ENCODE measurements around the gene GJD4.

DNA sequence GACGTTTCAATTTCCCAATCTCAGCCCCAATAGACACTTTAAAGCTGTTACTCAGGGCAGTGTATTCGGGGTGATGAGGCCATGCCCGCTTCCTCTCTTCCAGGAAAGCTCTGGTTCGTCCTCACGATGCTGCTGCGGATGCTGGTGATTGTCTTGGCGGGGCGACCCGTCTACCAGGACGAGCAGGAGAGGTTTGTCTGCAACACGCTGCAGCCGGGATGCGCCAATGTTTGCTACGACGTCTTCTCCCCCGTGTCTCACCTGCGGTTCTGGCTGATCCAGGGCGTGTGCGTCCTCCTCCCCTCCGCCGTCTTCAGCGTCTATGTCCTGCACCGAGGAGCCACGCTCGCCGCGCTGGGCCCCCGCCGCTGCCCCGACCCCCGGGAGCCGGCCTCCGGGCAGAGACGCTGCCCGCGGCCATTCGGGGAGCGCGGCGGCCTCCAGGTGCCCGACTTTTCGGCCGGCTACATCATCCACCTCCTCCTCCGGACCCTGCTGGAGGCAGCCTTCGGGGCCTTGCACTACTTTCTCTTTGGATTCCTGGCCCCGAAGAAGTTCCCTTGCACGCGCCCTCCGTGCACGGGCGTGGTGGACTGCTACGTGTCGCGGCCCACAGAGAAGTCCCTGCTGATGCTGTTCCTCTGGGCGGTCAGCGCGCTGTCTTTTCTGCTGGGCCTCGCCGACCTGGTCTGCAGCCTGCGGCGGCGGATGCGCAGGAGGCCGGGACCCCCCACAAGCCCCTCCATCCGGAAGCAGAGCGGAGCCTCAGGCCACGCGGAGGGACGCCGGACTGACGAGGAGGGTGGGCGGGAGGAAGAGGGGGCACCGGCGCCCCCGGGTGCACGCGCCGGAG is 2.6 kb downstream of the GJD4 start:
- TF ChIP-seq, protein P1, sequence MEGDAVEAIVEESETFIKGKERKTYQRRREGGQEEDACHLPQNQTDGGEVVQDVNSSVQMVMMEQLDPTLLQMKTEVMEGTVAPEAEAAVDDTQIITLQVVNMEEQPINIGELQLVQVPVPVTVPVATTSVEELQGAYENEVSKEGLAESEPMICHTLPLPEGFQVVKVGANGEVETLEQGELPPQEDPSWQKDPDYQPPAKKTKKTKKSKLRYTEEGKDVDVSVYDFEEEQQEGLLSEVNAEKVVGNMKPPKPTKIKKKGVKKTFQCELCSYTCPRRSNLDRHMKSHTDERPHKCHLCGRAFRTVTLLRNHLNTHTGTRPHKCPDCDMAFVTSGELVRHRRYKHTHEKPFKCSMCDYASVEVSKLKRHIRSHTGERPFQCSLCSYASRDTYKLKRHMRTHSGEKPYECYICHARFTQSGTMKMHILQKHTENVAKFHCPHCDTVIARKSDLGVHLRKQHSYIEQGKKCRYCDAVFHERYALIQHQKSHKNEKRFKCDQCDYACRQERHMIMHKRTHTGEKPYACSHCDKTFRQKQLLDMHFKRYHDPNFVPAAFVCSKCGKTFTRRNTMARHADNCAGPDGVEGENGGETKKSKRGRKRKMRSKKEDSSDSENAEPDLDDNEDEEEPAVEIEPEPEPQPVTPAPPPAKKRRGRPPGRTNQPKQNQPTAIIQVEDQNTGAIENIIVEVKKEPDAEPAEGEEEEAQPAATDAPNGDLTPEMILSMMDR (IDR thresholded peaks at IDR 0.05 in 8 of 11, conservative IDR thresholded peaks at IDR 0.05 in 3 of 11): no peak
- TF ChIP-seq POLR2A (IDR thresholded peaks at IDR 0.05) (no peak), POLR2AphosphoS5 (IDR thresholded peaks at IDR 0.05) (no peak)
